ENCODE results near the gene ARHGEF4.
"Not testable (repeated sequence)": the region's sequence is repeated elsewhere in the genome, so short reads cannot be mapped to it uniquely, and the experiment has no call there.

The ARHGEF4 gene

DNA sequence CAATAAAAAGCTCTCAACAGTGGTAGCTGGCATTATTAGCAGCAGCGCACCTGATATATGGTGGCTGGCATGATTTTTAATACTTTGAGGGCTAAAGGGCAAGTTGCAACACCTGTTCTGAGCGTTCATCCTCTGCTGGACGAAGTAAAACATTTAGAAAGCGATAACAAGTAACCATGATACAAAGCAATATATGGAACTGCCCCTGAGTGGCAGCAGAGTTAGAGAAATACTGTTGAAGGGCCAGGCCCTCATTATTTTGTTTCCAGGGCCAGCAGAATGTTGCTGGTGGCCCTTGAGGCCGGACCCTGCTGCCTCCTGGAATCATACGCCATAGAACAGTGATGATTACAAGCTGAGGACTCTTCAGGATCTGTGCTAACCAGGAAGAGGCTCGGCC is 47.8 kb downstream of the ARHGEF4 start:
- no peak for DNase-seq (ENCODE audit: low read depth in 2 of 2)

DNA sequence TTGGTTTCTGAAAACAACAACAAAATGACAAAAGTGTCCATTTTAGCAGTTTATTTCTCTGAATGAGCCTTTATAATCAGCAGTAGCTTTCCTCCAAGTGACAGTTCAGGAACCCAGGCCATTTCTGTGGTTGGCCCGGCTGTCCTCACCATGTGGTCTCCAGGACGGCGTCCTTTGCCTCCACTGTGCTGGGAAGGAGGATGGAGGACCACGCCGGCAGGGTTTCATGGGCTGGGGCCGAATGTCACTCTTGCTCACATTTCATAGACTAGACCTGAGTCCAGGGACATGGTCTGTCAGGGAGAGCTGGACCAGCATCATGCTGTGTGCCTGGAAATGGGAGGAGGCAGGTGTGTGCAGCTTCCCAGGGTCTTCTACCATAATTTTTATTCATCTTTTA is 50.9 kb downstream of the ARHGEF4 start:
- DNase-seq (ENCODE audit: low read depth in 2 of 2), result no peak

DNA sequence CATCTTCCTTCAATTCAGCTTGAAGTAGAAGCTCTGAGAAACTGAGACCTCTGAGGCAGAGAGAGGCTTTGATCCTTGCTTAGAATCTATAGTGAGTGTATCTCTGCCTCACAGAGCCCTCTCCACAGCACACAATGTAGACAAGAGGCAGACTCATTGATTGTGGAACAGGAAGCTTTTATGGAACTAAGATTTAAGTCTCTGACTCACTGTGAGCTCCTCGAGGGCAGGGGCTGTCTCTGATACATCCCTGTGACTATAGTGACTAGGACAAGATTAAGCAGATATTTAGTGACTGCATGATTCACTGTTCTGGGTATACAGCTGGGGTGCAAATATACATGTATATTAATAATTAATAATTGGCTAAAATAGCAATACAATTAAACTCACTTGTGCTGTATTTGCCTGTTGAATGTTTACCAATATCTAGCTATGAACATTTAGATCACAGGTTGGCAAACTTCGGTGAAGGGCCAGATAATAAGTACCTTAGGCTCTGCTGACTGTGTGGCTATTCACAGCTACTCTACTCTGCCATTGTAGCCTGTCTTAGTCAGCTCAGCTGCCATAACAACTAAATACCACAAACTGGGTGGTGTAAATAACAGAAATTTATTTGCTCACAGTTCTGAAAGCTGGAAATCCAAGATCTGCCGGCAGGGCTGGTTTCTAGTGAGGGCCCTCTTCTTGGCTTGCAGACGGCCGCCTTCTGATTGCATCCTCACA is 54.4 kb downstream of the ARHGEF4 start:
- DNase-seq (ENCODE audit: low read depth in 2 of 2), result no peak

DNA sequence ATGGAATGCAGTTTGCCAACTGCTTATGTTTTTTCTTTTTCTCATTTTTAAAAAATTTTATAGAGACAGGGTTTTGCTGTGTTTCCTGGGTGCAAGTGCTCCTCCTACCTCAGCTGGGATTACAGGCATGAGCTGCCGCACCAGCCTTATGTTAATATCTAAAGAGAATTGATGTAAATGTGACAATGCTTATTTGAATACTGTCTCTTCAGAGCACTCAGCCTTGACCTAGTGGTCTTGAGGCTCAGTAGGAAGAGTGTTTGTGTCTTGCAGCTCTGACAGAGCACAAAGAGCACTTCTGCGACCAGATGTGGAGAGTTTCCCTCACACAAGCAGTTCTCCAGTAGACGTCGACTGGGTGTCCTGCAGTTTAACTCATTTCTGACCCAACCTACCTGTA is 55.3 kb downstream of the ARHGEF4 start:
- DNase-seq (ENCODE audit: low read depth in 2 of 2), result no peak

DNA sequence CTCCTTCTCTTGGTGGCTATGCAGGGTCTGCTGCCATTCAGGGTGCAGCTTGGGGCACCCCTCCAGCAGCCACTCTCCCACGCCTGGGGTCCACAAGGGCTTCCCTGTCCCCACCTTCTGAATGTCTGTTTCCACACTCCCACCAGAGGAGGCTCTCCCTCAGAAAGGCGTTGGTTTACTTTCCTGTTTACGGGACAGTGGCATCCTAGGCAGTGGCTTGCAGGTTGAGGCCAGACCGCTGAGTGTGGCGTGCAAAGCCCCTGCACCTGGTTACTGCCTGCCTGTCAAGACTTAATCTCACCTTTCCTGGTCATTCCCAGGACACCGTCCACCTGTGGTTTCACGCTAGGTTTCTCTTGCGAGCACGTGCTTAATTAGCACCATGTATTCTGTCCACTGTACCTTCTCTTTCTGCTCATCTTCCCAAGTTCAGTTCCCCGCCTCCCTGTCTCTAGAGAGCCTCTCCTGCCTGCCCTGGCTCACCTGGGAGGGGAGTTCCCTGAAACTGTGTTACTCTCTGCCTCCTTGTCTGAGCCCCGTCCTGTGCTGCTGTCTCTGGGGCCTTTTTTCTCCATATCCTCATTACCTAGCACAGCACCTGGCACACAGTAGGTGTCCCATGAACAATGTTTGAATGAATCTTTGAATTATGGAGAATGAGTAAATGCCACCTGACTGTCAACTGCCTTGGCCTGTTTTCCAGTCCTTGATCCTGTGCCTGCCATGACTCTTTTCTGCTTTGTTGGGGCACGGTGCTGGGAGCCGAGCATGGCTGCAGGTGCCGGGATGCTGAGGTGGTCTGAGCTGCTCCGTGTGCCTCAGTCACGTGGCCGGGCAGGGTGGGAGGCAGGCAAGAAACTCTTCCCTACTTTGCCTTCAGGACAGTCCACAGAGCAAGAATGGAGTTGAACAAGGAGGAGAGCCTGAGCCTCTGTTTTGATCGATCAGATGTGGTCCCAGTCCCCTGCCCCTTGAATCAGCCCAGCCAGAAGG is 56.4 kb downstream of the ARHGEF4 start:
- DNase-seq (ENCODE audit: low read depth in 2 of 2), result no peak

DNA sequence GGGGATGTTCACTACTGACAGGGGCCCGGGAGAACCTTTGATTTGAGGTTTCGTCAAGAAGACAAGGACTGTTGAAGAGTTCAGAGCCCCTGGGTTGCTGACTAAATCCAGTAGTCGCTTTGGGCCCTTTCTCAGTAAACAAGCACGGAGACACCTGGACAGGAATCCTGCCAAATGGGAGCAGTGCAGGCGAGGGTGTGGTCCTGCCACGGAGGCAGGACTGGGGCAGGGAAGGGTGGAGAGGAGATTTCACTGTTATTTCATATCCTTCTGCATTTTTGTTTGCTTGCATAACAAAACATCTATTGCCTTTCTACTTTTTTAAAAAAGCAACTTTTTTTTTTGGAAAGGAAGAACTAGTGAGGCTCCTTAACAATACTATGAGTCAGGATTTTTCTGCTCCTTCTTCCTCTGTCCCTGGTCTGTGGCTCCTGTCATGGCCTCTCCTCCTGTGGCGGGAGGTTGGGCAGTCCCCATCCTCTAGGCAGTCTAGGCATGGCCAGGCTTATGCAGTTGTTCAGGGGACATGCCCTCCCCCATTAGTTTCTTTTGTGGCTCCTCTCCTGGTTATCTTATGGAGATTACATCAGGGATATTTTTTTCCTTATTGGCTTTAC is 57.7 kb downstream of the ARHGEF4 start:
- no peak for DNase-seq (ENCODE audit: low read depth in 2 of 2)

DNA sequence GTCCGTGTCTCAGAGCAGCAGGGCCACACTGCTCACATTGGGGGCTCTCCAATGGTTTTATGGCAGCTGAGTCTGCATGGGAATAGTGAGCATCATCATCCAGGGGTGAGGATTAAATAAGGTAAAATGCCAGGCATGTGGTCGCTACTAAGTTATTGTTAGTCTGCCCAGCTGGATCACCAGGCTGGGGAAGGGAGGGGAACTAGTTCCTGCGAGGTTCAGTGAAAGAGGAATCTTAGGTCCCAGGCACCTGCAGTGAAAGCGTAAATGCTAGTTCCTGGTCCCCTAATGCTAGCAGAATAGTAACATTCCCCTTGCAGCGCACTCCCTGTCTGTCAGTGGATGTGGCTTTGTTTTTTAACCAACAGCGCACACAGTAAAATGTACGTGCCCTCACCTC is 60.1 kb downstream of the ARHGEF4 start:
- no peak for DNase-seq (ENCODE audit: low read depth in 2 of 2)

DNA sequence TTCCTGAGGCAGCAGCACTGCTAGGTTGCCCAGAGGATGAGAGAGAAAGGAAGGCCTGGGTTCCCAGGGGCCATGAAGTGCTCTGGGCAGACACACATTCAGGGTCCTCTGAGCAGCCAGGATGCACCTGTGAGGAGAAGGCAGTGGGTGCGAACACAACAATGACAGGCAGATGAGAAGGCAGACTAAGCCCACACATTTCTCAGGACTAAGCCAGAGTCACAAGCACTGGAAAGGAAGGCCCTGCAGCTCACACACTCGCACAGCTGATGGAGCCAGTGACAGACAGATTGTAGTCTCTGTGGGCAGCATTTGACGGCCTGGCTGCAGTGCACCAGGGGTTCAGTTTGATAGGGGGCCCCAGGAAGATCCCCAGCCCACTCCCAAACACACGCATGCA is 61.8 kb downstream of the ARHGEF4 start:
- DNase-seq (ENCODE audit: low read depth in 2 of 2), result no peak

DNA sequence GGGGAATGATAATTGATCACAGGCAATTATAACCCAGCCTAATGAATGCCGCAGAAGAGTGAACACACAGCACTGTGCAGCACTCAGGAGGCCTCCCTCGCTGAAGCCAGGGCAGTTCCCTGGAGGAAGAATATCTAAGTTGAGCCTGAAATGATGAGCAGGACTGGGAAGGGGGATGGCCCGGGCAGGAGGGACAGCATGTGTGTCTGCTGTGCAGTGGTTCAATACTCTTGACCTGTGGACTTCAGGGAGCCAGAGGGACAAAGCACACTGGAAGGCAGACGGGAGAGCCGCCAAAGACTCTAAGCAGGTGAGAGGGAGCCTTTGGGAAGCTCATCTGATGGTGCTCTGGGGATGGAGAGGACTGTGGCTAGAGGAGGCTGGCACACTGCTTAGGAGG is 62.6 kb downstream of the ARHGEF4 start:
- DNase-seq (ENCODE audit: low read depth in 2 of 2), result no peak

DNA sequence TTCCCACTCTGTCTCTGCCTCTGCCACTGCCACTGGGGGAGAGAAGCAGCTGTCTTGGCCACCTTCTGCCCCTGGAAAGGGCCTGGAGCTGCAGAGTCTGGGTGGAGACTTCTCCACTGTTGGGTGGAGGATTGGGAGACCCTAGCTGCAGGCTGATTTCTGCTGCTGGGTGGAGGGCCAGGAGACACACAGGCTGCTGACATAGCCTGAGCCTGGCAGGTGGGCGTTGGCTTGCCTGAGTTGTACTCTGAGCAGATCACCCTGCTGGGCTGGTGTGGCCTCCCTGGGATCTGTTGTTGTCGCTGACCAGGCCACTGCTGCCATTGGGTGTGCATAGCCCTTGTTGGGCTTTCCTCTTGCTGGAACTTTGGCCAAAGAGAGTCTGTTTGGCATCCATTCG is 64.3 kb downstream of the ARHGEF4 start:
- no peak for DNase-seq (ENCODE audit: low read depth in 2 of 2)

DNA sequence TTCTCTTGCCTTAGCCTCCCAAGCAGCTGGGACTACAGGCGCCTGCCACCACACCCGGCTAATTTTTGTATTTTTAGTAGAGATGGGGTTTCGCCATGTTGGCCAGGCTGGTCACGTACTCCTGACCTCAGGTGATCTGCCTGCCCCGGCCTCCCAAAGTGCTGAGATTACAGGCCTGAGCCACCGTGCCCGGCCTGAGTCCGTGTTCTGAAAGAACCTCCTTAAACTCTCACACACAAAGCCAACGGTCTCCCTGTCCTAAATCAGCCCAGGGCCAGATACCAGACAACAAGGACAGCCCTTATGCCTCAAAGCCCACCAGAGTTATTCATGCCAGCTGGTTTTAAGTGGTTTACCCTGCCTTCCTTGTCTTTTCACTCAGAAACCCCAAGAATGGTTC is 64.9 kb downstream of the ARHGEF4 start:
- DNase-seq (ENCODE audit: low read depth in 2 of 2), result not testable (repeated sequence)

DNA sequence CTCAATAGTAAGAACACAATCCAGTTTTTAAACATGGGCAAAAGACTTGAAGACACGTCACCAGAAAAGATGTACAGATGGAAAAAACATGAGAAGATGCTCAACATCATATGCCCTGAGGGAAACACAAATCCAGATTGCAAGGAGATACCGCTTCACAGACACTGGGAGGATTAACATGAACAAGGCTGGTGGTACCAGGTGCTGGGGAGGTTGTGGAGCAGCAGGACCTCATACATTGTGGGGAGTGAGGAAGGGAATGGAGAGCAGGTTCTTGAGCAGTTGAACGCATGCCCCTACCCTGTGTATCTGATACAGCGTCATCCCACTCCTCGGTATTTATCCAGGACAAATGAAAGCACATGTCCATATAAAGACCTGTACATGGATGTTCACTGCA is 72.1 kb downstream of the ARHGEF4 start:
- DNase-seq (ENCODE audit: low read depth in 2 of 2), result no peak

DNA sequence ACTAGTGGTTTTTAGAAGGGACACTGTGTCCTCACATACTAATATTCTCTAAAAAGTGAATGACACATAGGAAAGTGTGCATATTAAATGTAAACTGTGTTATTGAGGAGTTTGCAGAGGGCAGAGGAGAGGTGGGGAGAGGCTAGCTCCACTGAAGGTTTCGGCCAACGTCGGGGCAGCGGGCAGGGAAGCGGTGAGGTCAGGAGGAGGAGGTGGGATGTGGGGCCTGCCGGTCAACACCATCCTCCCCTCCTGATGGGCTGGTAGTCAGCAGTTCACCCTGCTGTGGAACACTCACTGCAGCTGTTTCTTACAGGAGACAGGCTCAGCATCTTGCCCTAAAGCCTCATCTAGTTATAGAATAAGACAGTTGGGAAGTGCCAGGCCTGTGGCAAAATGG is 74.2 kb downstream of the ARHGEF4 start:
- DNase-seq (ENCODE audit: low read depth in 2 of 2), result no peak

DNA sequence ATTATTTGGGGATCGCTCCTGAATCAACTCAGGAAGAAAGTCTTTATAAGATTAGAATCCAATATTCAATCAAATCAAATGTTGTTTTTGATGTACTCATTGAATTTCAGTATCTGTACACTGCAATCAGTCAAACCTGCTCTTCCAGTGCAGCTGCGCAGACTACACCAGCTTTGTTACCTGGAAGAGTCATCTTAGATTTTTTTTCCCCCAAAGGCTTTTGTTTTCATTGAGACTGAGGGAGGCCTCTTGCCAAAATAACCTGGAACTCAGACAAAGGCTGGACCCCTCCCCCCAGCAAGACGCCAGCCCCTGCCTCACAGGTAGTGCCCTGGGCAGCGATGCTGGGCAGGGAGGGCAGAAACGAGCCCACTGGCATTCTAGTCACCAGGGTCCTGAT is 74.8 kb downstream of the ARHGEF4 start:
- no peak for DNase-seq (ENCODE audit: low read depth in 2 of 2)

DNA sequence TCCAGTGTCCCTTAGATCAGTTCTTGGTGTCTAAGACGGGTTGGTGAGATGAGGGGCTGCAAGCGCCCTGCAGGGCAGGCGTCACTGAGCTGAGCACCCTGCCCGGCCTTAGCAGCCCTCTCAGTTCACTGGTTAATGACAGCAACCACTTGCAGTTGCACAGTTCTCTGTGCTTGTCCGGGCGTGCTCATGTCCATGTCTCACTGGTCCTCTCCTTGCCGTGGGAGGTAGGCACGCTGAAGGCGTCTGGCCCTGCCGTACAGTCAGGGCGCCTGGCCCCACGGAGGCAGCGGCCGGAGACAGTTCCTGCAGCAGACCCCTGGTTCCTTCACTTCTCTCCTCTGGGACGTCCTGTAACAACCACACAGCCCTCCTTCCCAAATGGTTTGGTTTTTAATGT is 75.3 kb downstream of the ARHGEF4 start:
- no peak for DNase-seq (ENCODE audit: low read depth in 2 of 2)

DNA sequence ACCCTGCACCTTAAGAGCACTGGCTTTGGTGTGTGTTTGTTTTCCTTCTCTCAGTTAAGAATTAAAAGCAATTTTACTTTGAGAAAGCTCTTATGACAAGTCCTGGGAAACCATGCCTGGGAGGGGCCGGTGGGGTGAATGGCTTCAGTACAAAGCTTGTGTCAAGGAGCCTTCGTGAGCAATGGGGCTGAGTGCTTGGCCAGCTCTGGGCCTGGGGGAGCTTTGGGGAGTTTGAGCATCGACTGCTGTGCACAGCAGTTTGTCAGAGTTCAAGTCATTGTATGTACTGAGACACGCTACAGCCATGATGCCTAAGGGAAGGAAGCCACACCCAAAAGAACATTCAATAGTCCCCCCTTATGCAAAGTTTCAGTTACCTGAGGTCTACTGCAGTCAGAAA is 75.8 kb downstream of the ARHGEF4 start:
- no peak for DNase-seq (ENCODE audit: low read depth in 2 of 2)

DNA sequence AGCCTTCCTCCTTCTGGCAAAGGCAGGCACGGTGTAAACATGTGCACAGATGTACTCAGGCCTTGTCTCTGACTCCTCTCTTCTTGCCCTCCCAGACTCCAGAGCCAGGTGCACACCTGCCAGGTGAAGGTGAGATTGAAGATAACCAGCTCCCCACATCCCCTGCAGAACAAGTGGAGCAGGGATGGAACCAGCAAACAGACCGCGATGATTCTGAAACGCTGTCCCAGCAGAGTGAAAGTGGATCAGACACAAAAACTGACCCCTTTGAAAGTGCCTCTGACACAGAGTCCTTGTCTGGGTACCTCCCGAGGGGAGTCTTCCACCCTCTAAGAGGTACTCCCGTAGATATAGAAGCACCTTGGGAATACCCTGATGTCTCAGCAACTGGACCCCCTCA is 77.2 kb downstream of the ARHGEF4 start:
- no peak for DNase-seq (ENCODE audit: low read depth in 2 of 2)

DNA sequence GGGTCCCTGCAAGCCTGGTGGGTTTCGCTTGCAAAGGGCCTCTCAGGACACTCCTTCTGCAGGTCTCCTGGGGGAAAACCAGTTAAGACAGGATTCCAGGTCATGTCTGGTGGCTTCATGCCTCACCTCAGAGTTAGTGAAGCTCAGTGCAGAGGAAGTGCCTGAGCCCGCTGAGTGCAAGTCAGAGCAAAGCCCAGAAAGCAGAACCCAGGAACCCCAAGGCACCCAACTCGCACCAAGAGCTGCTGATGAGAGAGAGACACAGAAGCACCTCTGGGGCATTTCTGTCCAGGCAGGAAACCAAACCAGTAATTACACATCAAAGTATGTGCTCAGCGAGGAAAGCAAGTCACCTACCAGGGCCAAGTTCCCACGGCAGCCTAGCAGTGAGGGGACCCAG is 78.4 kb downstream of the ARHGEF4 start:
- DNase-seq (ENCODE audit: low read depth in 2 of 2), result no peak

DNA sequence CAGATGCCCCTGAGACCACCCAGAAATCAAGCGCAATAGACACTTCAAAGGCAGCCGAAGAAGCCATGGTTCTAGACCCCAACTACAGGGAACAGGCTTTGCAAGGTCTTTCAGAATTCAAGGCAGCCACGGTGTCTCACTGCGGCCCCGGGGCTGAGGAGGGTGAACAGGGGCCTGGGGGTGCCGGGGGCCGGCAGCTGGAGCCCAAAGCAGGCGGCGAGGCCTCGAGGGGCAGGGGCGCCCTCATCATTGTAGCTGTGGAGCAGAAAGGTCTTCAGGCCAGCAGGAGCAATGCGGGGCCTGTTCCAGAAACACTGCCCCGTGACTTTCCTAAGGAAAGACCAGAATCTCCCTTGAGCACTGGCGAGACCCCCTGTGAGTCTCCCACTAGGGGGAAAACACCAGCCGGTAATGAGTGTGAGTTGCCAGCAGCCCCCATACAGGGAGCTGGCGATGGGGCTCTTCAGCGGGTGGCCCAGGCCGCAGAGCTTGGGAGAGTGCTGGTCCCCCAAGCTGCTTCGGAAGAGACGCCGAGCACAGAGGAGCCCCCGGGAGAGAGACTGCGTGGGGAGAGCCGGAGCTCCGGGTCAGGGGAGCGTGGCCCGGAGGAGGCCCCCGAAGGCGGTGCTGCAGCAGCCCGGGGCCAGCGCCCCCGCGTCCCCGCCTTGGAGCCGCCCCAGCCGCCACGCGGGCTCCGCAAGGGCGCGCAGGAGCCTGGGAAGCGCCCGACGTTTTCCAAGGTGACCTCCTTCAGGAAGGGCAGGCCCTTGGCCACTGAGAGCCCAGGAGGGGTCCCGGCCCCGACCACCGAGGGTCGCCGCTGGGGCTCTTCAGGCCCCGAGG is 79.1 kb downstream of the ARHGEF4 start:
- no peak for DNase-seq (ENCODE audit: low read depth in 2 of 2)

DNA sequence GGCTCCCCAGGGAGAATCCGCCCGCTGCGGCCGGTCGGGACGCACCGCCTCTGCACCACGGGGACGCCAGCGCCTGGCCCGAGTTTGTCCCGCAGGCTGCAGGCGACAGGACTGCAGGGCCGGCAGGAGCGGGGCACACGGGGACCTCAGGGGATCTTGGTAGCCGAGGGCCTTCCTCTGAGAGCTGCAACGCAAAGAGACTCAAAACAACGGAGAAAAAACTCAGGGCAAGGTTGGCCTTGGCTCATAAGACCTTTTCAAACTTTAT is 79.7 kb downstream of the ARHGEF4 start:
- DNase-seq (ENCODE audit: low read depth in 2 of 2), result no peak

DNA sequence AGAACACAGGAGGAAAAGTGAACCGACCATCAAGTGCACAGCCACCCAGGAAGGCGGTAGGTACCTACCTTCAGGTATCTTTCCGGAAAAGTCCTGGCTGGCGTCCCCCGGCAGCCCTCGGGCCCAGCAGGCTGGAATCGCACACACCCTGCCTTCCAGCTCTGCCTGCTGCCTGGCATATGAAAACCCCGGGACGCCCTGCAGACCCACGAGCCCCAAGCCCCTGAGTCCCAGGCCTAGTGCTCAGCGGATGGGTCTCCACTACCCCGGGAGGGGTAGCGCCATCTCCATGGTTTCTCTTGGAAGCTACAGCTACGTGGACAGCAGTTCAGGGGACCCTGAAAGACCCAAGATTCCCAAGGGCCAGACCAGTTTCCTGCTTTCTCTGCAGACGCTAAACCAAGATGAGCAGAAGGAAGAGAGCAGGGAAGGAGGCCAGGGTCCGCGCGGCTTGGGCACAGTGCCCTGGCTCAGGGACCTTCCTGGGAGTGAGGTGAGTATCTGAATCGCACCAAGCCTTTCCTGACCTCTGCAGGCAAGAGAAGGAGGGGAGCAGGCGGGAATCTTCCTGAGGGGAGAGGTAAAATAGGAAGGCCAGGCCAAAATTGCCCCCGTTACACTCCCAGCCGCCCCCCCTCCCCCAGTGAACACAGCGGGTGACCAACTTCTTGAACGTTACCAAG is 80.4 kb downstream of the ARHGEF4 start:
- DNase-seq (ENCODE audit: low read depth in 2 of 2), result no peak

All from stimulated activated CD8-positive, alpha-beta memory T cell treated with anti-CD3 and anti-CD28 coated beads, Interleukin-2, amount 100 ng/mL, for 48 hours (primary cell).